Measurements from ENCODE around the gene RIN1. TPM values are rescaled to one million over a fixed set of nuclear protein-coding genes. Genes with fewer than 3 reads are reported as not detected.
A peak's percentile ranks its signal among the peaks of the same experiment; 100 is the strongest.

RIN1 gene
- total and polyA plus RNA-seq, 2 of the 13 experiments (the other 11 are each of a cell fraction or from before 2014, with no cell fraction given) = 2.4 to 4.1 TPM

GRCh38 chr11:66344550-66345315 lies 8.5 kb upstream of the RIN1 start, which contains the start of gene BRMS1 (continued):
- TF ChIP-seq, protein P1, sequence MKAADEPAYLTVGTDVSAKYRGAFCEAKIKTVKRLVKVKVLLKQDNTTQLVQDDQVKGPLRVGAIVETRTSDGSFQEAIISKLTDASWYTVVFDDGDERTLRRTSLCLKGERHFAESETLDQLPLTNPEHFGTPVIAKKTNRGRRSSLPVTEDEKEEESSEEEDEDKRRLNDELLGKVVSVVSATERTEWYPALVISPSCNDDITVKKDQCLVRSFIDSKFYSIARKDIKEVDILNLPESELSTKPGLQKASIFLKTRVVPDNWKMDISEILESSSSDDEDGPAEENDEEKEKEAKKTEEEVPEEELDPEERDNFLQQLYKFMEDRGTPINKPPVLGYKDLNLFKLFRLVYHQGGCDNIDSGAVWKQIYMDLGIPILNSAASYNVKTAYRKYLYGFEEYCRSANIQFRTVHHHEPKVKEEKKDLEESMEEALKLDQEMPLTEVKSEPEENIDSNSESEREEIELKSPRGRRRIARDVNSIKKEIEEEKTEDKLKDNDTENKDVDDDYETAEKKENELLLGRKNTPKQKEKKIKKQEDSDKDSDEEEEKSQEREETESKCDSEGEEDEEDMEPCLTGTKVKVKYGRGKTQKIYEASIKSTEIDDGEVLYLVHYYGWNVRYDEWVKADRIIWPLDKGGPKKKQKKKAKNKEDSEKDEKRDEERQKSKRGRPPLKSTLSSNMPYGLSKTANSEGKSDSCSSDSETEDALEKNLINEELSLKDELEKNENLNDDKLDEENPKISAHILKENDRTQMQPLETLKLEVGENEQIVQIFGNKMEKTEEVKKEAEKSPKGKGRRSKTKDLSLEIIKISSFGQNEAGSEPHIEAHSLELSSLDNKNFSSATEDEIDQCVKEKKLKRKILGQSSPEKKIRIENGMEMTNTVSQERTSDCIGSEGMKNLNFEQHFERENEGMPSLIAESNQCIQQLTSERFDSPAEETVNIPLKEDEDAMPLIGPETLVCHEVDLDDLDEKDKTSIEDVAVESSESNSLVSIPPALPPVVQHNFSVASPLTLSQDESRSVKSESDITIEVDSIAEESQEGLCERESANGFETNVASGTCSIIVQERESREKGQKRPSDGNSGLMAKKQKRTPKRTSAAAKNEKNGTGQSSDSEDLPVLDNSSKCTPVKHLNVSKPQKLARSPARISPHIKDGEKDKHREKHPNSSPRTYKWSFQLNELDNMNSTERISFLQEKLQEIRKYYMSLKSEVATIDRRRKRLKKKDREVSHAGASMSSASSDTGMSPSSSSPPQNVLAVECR (CRISPR knock-in tag; IDR thresholded peaks at IDR 0.05; ENCODE audit: borderline replicate concordance) = peak; percentile 100
- peak; percentile 79 for TF ChIP-seq POLR2AphosphoS5 (IDR thresholded peaks at IDR 0.05; ENCODE audit: low read depth, low read length)
- TF ChIP-seq ZNF766 (CRISPR knock-in tag; IDR thresholded peaks at IDR 0.05; ENCODE audit: borderline replicate concordance) = no peak
- TF ChIP-seq LCORL (IDR thresholded peaks at IDR 0.05) = no peak
- 0 out of 2 replicates have a peak, but pooled peaks have one; percentile 51 for TF ChIP-seq LCORL (CRISPR knock-in tag; IDR thresholded peaks at IDR 0.05)
- TF ChIP-seq, protein P2, sequence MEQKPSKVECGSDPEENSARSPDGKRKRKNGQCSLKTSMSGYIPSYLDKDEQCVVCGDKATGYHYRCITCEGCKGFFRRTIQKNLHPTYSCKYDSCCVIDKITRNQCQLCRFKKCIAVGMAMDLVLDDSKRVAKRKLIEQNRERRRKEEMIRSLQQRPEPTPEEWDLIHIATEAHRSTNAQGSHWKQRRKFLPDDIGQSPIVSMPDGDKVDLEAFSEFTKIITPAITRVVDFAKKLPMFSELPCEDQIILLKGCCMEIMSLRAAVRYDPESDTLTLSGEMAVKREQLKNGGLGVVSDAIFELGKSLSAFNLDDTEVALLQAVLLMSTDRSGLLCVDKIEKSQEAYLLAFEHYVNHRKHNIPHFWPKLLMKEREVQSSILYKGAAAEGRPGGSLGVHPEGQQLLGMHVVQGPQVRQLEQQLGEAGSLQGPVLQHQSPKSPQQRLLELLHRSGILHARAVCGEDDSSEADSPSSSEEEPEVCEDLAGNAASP (CRISPR knock-in tag; IDR thresholded peaks at IDR 0.05; ENCODE audit: borderline replicate concordance) = peak; percentile 82
- TF ChIP-seq ZNF337 (CRISPR knock-in tag; IDR thresholded peaks at IDR 0.05; ENCODE audit: borderline replicate concordance, low read depth) = peak; percentile 49; the same call in 1 of the 2 replicates
- no peak for TF ChIP-seq PRDM4 (CRISPR knock-in tag; IDR thresholded peaks at IDR 0.05; ENCODE audit: borderline replicate concordance)
- TF ChIP-seq RFX3 (CRISPR knock-in tag; IDR thresholded peaks at IDR 0.05) = peak; percentile 85
- TF ChIP-seq, protein P3, sequence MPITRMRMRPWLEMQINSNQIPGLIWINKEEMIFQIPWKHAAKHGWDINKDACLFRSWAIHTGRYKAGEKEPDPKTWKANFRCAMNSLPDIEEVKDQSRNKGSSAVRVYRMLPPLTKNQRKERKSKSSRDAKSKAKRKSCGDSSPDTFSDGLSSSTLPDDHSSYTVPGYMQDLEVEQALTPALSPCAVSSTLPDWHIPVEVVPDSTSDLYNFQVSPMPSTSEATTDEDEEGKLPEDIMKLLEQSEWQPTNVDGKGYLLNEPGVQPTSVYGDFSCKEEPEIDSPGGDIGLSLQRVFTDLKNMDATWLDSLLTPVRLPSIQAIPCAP (CRISPR knock-in tag; IDR thresholded peaks at IDR 0.05; ENCODE audit: low read depth) = 0 out of 2 replicates have a peak, but pooled peaks have one; percentile 76
- no peak for TF ChIP-seq CENPX (CRISPR knock-in tag; IDR thresholded peaks at IDR 0.05)
- TF ChIP-seq, protein P4, sequence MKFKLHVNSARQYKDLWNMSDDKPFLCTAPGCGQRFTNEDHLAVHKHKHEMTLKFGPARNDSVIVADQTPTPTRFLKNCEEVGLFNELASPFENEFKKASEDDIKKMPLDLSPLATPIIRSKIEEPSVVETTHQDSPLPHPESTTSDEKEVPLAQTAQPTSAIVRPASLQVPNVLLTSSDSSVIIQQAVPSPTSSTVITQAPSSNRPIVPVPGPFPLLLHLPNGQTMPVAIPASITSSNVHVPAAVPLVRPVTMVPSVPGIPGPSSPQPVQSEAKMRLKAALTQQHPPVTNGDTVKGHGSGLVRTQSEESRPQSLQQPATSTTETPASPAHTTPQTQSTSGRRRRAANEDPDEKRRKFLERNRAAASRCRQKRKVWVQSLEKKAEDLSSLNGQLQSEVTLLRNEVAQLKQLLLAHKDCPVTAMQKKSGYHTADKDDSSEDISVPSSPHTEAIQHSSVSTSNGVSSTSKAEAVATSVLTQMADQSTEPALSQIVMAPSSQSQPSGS (CRISPR knock-in tag; IDR thresholded peaks at IDR 0.05) = peak; percentile 77; the same call in 1 of the 2 replicates
- TF ChIP-seq, protein P5, sequence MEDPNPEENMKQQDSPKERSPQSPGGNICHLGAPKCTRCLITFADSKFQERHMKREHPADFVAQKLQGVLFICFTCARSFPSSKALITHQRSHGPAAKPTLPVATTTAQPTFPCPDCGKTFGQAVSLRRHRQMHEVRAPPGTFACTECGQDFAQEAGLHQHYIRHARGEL (CRISPR knock-in tag; IDR thresholded peaks at IDR 0.05) = no peak
- peak; percentile 79; the same call in 1 of the 2 replicates for TF ChIP-seq ZNF124 (CRISPR knock-in tag; IDR thresholded peaks at IDR 0.05)
- peak; percentile 20; the same call in 1 of the 2 replicates for TF ChIP-seq NCOA2 (CRISPR knock-in tag; IDR thresholded peaks at IDR 0.05)
- TF ChIP-seq JUNB (CRISPR knock-in tag; IDR thresholded peaks at IDR 0.05; ENCODE audit: borderline replicate concordance) = 0 out of 2 replicates have a peak, but pooled peaks have one; percentile 49

Measured in HepG2 (cell line).